ENCODE measurements around the gene GAB2. TPM values are rescaled to one million over a fixed set of nuclear protein-coding genes. Genes with fewer than 3 reads are reported as not detected.

GAB2 gene
- total RNA-seq, 1 experiment from 2014 or later, result 3.3 TPM

DNA sequence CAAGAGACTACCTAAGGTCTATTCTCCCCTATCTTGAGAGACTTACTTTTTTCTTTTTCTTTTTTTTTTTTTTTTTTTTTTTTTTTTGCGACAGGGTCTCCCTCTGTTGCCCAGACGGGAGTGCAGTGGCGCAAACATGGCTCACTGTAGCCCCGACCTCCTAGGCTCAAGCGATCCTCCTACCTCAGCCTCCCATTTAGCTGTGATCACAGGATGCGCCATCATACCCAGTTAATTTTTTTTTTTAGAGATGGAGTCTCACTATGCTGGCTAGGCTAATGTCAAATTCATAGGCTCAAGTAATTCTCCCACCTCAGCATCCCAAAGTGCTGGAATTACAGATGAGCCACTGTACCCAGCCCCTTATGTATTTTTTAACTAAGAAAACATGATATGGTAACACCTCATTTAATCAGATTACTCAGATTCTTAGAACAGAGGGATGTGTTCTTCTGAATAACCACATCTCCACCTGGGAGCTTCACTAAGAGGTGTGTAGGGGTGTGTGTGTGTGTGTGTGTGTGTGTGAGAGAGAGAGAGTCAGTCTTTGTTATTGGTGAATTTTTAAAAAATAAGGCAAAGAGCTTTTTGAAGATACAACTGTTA is 126.0 kb downstream of the GAB2 start:
- Histone ChIP-seq H2BK12ac (ENCODE audit: insufficient read length, low read depth, low read length) (no peak overlapping the region), H3K18ac (ENCODE audit: insufficient read length, low read depth, low read length) (no peak overlapping the region), H2BK120ac (ENCODE audit: low read depth, low read length, poor library complexity, severe bottlenecking) (no peak overlapping the region), H3K56ac (ENCODE audit: insufficient read length, low read depth, low read length) (no peak overlapping the region), H3K27ac (ENCODE audit: insufficient read length, low read depth, low read length) (no peak overlapping the region), H4K91ac (ENCODE audit: insufficient read length, low read depth, low read length) (no peak overlapping the region), H2AK5ac (ENCODE audit: insufficient read length, low read length) (no peak overlapping the region), H2BK5ac (ENCODE audit: insufficient read length, low read length) (no peak overlapping the region), H2AFZ (ENCODE audit: low read length) (no peak overlapping the region), H3K4me1 (ENCODE audit: insufficient read depth, low read length) (no peaks in the 10 kb centered on the region), H3K79me2 (ENCODE audit: insufficient read depth, low read length) (no peaks in the 10 kb centered on the region), H3K79me1 (ENCODE audit: insufficient read depth, low read depth, low read length, poor library complexity, severe bottlenecking) (no peaks in the 10 kb centered on the region), H3T11ph (ENCODE audit: low read length) (no peak overlapping the region), H3K4me2 (ENCODE audit: insufficient read depth, insufficient read length, low read length) (no peak overlapping the region), H3K23ac (ENCODE audit: insufficient read length, low read depth, low read length) (no peak overlapping the region), H3K27me3 (ENCODE audit: insufficient read depth, low read length) (no peaks in the 10 kb centered on the region), H4K5ac (ENCODE audit: insufficient read length, low read depth, low read length) (no peak overlapping the region), H2BK15ac (ENCODE audit: low read depth, low read length) (no peak overlapping the region), H3K14ac (ENCODE audit: insufficient read depth, low read length) (no peak overlapping the region), H3K23me2 (ENCODE audit: insufficient read length, low read depth, low read length, poor library complexity, severe bottlenecking) (no peaks in the 10 kb centered on the region), H4K8ac (replicated peaks; ENCODE audit: insufficient read length, low read depth, low read length) (no peak overlapping the region), H3K9me3 (ENCODE audit: control insufficient read depth, low read depth, low read length) (no peaks in the 10 kb centered on the region), H4K20me1 (ENCODE audit: control insufficient read depth, insufficient read depth, insufficient read length) (no peaks in the 10 kb centered on the region), H3K4ac (ENCODE audit: low read depth, low read length) (no peak overlapping the region), H3K9ac (ENCODE audit: extremely low read depth, insufficient read length, low read length) (no peak overlapping the region), H2BK20ac (ENCODE audit: low read depth, low read length, poor library complexity, severe bottlenecking) (no peak overlapping the region)
- H3K4me1 Mint-ChIP-seq, result no peaks in the 10 kb centered on the region; a peak in 1 of 4 replicates
- no peak overlapping the region for H3K27ac Mint-ChIP-seq
- DNase-seq, result no peak
- no CpG with 5 or more reads among the region's 6 CpGs for WGBS (ENCODE audit: extremely low coverage, insufficient read length, low lambda C conversion rate)
- H3K4me3 Mint-ChIP-seq, result no peak overlapping the region
- no peaks in the 10 kb centered on the region for H3K9me3 Mint-ChIP-seq
- TF ChIP-seq, protein P1, sequence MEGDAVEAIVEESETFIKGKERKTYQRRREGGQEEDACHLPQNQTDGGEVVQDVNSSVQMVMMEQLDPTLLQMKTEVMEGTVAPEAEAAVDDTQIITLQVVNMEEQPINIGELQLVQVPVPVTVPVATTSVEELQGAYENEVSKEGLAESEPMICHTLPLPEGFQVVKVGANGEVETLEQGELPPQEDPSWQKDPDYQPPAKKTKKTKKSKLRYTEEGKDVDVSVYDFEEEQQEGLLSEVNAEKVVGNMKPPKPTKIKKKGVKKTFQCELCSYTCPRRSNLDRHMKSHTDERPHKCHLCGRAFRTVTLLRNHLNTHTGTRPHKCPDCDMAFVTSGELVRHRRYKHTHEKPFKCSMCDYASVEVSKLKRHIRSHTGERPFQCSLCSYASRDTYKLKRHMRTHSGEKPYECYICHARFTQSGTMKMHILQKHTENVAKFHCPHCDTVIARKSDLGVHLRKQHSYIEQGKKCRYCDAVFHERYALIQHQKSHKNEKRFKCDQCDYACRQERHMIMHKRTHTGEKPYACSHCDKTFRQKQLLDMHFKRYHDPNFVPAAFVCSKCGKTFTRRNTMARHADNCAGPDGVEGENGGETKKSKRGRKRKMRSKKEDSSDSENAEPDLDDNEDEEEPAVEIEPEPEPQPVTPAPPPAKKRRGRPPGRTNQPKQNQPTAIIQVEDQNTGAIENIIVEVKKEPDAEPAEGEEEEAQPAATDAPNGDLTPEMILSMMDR (conservative IDR thresholded peaks at IDR 0.05), result no peak
- no peaks in the 10 kb centered on the region for H3K36me3 Mint-ChIP-seq (ENCODE audit: insufficient read depth in 1 of 3, low read depth in 3 of 3)
- no peaks in the 10 kb centered on the region for H3K27me3 Mint-ChIP-seq (ENCODE audit: low read depth)

Measured in H9 (cell line).